Measurements from ENCODE around the gene ATP6V0A4.

The ATP6V0A4 gene

GRCh38 chr7:138748666-138749065, 49.3 kb downstream of the ATP6V0A4 start:
- no peaks in the 10 kb centered on the region for H3K79me2 ChIP-seq (ENCODE audit: insufficient read depth, low read length)
- DNase-seq (no peak), ATAC-seq (ENCODE audit: insufficient read depth, low read depth) (no peak)
- H4K20me1 ChIP-seq (ENCODE audit: insufficient read depth, low read length) = no peaks in the 10 kb centered on the region
- H3K4me3 ChIP-seq (ENCODE audit: low read depth in 1 of 2, low read length in 2 of 2) = no peak overlapping the region
- no peak overlapping the region for H3K27ac ChIP-seq (ENCODE audit: low read length)
- H3K36me3 ChIP-seq (ENCODE audit: insufficient read depth, low read length) = no peaks in the 10 kb centered on the region
- H2AFZ ChIP-seq (ENCODE audit: low read depth, low read length) = no peak overlapping the region
- no peak overlapping the region for H3K4me2 ChIP-seq (ENCODE audit: insufficient read depth, low read length)
- H3K9me3 ChIP-seq (ENCODE audit: insufficient read depth, low read length, severe bottlenecking) = no peaks in the 10 kb centered on the region
- TF ChIP-seq EZH2 (IDR thresholded peaks at IDR 0.05; ENCODE audit: borderline replicate concordance, low read depth, low read length, severe bottlenecking) (no peak), CTCF (IDR thresholded peaks at IDR 0.05; ENCODE audit: borderline replicate concordance, extremely low read depth, low read length, poor library complexity, severe bottlenecking) (no peak)
- no peaks in the 10 kb centered on the region for H3K27me3 ChIP-seq (ENCODE audit: insufficient read depth, low read length, poor library complexity)
- H3K4me1 ChIP-seq (ENCODE audit: insufficient read depth, low read length) = peaks cover 30% of the 10 kb centered on the region
- no peak overlapping the region for H3K9ac ChIP-seq (ENCODE audit: low read depth, low read length)

DNA sequence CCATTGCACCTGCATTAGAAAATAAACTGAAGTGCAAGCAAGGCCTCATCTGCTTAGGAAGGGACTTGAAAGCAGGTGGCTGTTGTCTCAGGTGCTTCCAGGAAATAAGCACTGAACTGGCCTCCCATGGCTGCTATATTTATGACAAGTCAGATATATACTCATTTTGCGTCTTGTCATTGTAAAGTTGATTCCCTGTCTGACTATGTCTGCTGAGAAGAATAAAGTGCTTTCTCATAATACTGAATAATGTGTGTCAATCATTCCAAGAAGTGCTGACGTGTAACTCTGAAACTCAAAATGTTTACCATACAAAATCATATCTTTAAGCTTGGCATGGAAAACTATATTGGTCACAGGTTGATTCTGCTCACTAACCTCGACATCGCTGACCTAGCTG, 51.9 kb downstream of the ATP6V0A4 start:
- no peaks in the 10 kb centered on the region for H3K79me2 ChIP-seq (ENCODE audit: insufficient read depth, low read length)
- DNase-seq (no peak), ATAC-seq (ENCODE audit: insufficient read depth, low read depth) (no peak)
- no peaks in the 10 kb centered on the region for H3K27me3 ChIP-seq (ENCODE audit: insufficient read depth, low read length, poor library complexity)
- H3K4me1 ChIP-seq (ENCODE audit: insufficient read depth, low read length) = peaks cover 7% of the 10 kb centered on the region; the same call in 1 of the 2 replicates
- H3K9ac ChIP-seq (ENCODE audit: low read depth, low read length) = no peak overlapping the region
- TF ChIP-seq EZH2 (IDR thresholded peaks at IDR 0.05; ENCODE audit: borderline replicate concordance, low read depth, low read length, severe bottlenecking) = no peak
- TF ChIP-seq CTCF (IDR thresholded peaks at IDR 0.05; ENCODE audit: borderline replicate concordance, extremely low read depth, low read length, poor library complexity, severe bottlenecking) = no peak
- no peak overlapping the region for H3K4me2 ChIP-seq (ENCODE audit: insufficient read depth, low read length)
- H3K9me3 ChIP-seq (ENCODE audit: insufficient read depth, low read length, severe bottlenecking) = no peaks in the 10 kb centered on the region
- H3K36me3 ChIP-seq (ENCODE audit: insufficient read depth, low read length) = no peaks in the 10 kb centered on the region
- no peak overlapping the region for H3K27ac ChIP-seq (ENCODE audit: low read length)
- H3K4me3 ChIP-seq (ENCODE audit: low read depth in 1 of 2, low read length in 2 of 2) = no peak overlapping the region
- no peak overlapping the region for H2AFZ ChIP-seq (ENCODE audit: low read depth, low read length)
- H4K20me1 ChIP-seq (ENCODE audit: insufficient read depth, low read length) = no peaks in the 10 kb centered on the region

- Histone ChIP-seq H3K9me3 (ENCODE audit: insufficient read depth, low read length, severe bottlenecking) (no peaks in the 10 kb centered on the region), H3K79me2 (ENCODE audit: insufficient read depth, low read length) (no peaks in the 10 kb centered on the region), H2AFZ (ENCODE audit: low read depth, low read length) (no peak overlapping the region), H3K4me3 (ENCODE audit: low read depth in 1 of 2, low read length in 2 of 2) (no peak overlapping the region), H3K9ac (ENCODE audit: low read depth, low read length) (no peak overlapping the region), H3K27ac (ENCODE audit: low read length) (no peak overlapping the region), H3K4me1 (ENCODE audit: insufficient read depth, low read length) (0 out of 2 replicates have a peak, but pooled peaks cover 3% of the 10 kb centered on the region), H4K20me1 (ENCODE audit: insufficient read depth, low read length) (no peaks in the 10 kb centered on the region), H3K4me2 (ENCODE audit: insufficient read depth, low read length) (no peak overlapping the region), H3K27me3 (ENCODE audit: insufficient read depth, low read length, poor library complexity) (no peaks in the 10 kb centered on the region), H3K36me3 (ENCODE audit: insufficient read depth, low read length) (no peaks in the 10 kb centered on the region)
- ATAC-seq (ENCODE audit: insufficient read depth, low read depth) (peak; percentile 50; the same call in 2 of the 3 replicates), DNase-seq (no peak)
- TF ChIP-seq CTCF (IDR thresholded peaks at IDR 0.05; ENCODE audit: borderline replicate concordance, extremely low read depth, low read length, poor library complexity, severe bottlenecking) = no peak
- TF ChIP-seq EZH2 (IDR thresholded peaks at IDR 0.05; ENCODE audit: borderline replicate concordance, low read depth, low read length, severe bottlenecking) = no peak
These were observed 52.8 kb downstream of the ATP6V0A4 start for GRCh38 chr7:138745189-138745588.

- TF ChIP-seq EZH2 (IDR thresholded peaks at IDR 0.05; ENCODE audit: borderline replicate concordance, low read depth, low read length, severe bottlenecking) = no peak
- no peak for TF ChIP-seq CTCF (IDR thresholded peaks at IDR 0.05; ENCODE audit: borderline replicate concordance, extremely low read depth, low read length, poor library complexity, severe bottlenecking)
- H2AFZ ChIP-seq (ENCODE audit: low read depth, low read length) = no peak overlapping the region
- no peak overlapping the region for H3K9ac ChIP-seq (ENCODE audit: low read depth, low read length)
- H3K36me3 ChIP-seq (ENCODE audit: insufficient read depth, low read length) = no peaks in the 10 kb centered on the region
- no peak for DNase-seq
- H3K27ac ChIP-seq (ENCODE audit: low read length) = no peak overlapping the region
- H3K4me2 ChIP-seq (ENCODE audit: insufficient read depth, low read length) = no peak overlapping the region
- H3K4me3 ChIP-seq (ENCODE audit: low read depth in 1 of 2, low read length in 2 of 2) = no peak overlapping the region
- H4K20me1 ChIP-seq (ENCODE audit: insufficient read depth, low read length) = no peaks in the 10 kb centered on the region
- no peaks in the 10 kb centered on the region for H3K27me3 ChIP-seq (ENCODE audit: insufficient read depth, low read length, poor library complexity)
- H3K4me1 ChIP-seq (ENCODE audit: insufficient read depth, low read length) = no peaks in the 10 kb centered on the region
- peaks cover 4% of the 10 kb centered on the region for H3K9me3 ChIP-seq (ENCODE audit: insufficient read depth, low read length, severe bottlenecking)
- H3K79me2 ChIP-seq (ENCODE audit: insufficient read depth, low read length) = no peaks in the 10 kb centered on the region
- no peak for ATAC-seq (ENCODE audit: insufficient read depth, low read depth)
These were observed 56.6 kb downstream of the ATP6V0A4 start for GRCh38 chr7:138741453-138741735.
